NCI-H460 (cell line): ENCODE results near the gene NDUFV1. TPM values are rescaled to one million over a fixed set of nuclear protein-coding genes. Genes with fewer than 3 reads are reported as not detected.
A peak's percentile ranks its signal among the peaks of the same experiment; 100 is the strongest.
"Not testable (repeated sequence)": the region's sequence is repeated elsewhere in the genome, so short reads cannot be mapped to it uniquely, and the experiment has no call there.

Experiments
- DNase-seq: peaks from one replicate; pipeline ENCODE4 v3.0.0-alpha.2; 2016; ENCODE audit warnings: low read depth; ENCODE audit errors: extremely low read depth
- total RNA-seq: library from RNA; depleted of rRNA; stranded (reverse); fragments of >200 nt; shearing (Covaris generic); gene quantifications from 2 replicates; pipeline ENCODE4 v1.2.3, GENCODE V29; 2014

NDUFV1 gene
- total RNA-seq, 1 experiment from 2014 or later: 162 TPM

- not testable (repeated sequence) for DNase-seq
Observed at GRCh38 chr11:67637441-67637840, 30.7 kb downstream of the NDUFV1 start.

DNA sequence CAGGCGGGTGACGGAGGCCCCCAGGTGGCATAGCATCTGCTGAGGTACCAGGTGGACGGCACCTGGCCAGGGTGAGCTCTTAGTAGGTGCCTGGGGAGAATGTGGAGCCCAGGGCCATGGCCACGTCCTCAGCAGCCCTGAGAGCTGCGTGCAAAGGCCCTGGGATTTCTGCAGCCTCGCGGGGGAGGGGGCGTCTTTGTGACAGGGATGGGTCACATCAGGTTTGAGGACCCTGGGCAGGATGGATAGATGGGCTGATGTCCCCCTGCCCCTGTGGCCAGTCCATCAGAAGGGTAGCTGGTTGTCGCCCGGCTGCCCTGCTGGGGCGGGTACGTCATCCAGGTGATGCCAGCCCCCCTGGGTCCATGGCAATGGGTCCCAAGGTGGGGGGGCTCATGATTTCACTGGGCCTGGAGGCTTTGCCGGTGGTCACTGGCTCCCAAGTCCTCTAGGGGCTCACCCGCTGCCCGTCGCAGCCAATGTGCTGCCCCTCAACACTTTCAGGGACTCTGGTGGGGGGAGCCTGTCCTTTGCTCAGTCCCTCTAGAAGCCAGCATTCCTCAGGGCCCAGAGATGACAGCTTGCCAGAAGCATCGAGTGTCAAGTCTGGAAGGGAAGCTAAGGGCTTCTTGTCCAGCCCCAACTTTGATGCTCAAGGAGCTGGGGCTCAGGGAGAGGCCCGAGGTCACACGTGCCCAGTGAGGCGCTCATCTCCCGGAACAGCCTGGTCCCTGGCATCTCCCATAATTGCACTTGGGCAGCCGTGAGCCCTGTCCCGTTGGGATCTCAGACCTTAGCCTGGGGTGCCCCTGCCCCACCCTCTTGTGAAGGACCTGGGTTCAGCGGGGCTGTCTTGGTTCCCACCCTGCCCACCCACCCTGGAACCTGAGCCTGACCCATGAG lies 32.0 kb downstream of the NDUFV1 start:
- DNase-seq: no peak

DNA sequence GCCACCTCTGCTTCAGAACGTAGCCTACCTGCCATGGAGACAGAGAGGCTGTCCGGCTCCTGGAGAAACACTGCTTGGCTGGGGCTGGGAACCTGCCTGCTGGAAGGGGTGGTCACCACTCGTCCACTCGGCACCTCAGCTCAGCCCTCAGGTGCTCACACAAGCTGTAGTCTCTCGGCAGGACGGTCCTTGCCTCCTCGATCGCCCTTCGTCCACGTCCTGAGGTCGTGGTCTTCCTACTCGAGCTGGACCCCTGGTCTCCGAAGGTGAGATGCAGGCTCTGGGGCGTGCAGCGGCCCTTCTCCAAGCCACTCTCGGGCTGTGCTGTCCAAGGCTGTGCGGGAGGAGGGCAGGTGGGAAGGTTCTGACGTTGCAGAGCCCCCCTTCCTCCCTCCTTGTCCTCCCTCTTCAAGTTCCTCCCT lies 32.7 kb downstream of the NDUFV1 start, which contains the start of gene TBX10:
TBX10 (minus strand) TSS at position 326 of the 422 bp plus-strand sequence; CDS start at position 35, 291 bp downstream.
- DNase-seq: no peak

DNA sequence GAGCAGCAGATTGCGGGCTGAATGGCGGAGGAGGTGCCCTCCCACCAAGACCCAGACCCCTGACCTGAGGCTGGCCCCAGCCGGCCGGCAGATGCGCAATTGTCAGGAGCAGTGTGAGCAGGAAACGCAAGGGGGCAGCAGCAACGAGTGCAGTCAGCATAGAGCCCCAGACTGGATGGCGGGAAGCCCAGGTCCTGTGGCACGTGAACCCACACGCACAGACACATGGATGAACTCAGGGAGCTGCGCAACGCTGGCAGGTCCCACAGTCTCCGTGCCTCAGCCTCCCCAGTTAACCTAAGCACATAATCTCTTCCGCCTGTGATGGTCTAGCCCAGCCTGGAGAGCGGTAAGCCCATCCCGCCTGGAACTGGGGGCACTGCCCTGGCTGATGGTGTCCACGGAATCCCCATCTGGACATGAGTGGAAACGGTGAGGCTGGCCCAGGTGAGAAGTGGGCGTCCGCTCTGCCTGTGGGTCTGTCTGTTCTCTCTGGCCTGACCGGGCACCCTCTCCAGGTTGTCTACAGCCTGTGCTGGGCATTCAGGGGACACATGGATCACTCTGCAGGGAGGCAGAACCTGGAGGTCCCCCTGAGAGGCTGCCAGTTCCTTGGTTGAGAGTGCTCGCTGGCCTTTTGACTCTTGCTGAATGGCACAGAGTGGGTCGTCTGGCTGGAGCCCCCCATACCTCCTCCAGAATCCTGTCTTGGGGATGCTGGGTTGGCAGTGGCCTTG lies 33.5 kb downstream of the NDUFV1 start:
- peak; percentile 33 for DNase-seq

GRCh38 chr11:67640758-67641337 lies 34.1 kb downstream of the NDUFV1 start:
- DNase-seq: no peak

GRCh38 chr11:67641338-67642172 lies 34.8 kb downstream of the NDUFV1 start:
- DNase-seq: no peak

GRCh38 chr11:67642173-67643120 lies 35.7 kb downstream of the NDUFV1 start:
- DNase-seq: no peak

DNA sequence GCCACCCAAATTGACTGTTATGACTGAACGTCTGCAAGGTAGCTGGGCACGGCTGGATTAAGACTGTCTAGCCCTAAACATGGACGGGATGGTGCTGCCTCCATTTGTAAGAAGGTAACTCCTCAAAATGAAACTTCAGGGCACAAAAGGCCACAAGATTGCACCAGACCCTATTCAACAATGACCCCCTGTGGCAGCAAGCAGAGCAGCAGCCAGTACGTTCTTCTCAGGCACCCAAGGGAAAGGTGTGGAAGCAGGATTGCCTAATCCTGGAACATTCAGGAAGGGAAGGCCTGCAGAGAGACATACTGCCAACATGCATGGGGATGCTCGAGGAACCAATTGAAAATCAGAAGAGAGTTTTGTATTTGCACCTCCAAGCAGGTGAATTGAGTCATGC lies 37.3 kb downstream of the NDUFV1 start:
- DNase-seq: no peak

GRCh38 chr11:67644472-67645418 lies 38.0 kb downstream of the NDUFV1 start:
- DNase-seq: no peak

GRCh38 chr11:67645521-67646461 lies 39.1 kb downstream of the NDUFV1 start:
- no peak for DNase-seq

DNA sequence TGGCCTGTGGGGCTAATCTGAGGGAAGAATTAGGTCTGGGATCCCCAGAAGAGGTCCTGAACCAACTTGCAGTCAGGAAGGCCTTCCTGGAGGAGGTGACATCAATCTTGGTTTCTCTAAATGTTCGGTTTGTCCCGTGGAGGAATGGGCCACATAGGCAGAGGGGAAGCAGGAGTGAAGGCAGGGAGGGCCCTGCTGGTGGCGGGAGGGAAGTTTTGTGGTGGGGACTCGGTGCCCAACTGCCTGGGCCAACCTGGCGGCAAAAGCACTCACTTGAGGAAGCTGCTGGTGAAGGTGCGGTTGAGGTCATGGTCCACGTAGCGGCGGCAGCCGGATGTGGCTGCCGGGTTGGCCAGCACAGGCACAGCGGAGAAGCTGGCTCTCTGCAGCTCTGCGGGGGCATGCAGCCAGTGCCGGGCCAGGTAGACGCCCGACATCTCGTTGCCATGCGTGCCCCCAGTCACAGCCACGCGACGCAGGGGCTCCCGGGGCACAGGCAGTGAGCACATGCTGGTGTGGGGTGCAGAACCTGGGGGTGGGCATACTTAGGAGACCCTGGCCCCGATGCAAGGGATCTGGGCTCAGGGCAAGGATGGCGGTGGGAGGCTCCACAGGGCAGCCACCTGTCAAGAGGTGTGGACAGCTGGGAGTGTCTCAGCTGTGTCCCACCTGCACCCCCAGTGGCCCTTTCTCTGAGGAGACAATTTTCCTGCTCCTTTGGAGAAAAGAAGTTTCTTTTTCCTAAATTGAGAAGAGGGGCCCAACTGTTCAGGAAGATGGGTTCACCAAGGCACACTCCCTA lies 40.0 kb downstream of the NDUFV1 start:
- no peak for DNase-seq

DNA sequence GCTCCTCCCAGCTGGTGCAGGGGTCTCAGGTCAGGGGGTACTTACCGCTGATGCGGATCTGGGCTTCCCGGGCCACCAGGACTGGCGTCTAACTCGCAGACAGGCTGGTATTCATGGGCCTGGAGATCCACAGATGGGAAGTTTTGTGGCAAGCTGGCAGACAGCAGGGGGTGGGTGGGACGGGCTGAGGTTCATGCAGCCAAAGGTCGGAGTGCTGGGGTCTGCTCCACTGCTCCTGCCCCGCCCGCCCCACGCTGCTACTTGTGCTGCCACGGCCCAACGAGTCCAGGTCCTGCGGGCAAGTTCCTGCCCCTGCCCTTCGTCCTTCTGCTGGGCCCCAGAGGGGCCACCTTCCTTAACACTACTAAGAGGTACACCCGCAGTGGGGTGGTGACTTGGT lies 40.7 kb downstream of the NDUFV1 start:
- DNase-seq: no peak

- DNase-seq: peak; percentile 18
Observed at GRCh38 chr11:67648140-67648795, 41.5 kb downstream of the NDUFV1 start.

GRCh38 chr11:67648796-67649613 lies 42.3 kb downstream of the NDUFV1 start:
- DNase-seq: no peak
